ENCODE results near the gene CMYA5.

The CMYA5 gene

DNA sequence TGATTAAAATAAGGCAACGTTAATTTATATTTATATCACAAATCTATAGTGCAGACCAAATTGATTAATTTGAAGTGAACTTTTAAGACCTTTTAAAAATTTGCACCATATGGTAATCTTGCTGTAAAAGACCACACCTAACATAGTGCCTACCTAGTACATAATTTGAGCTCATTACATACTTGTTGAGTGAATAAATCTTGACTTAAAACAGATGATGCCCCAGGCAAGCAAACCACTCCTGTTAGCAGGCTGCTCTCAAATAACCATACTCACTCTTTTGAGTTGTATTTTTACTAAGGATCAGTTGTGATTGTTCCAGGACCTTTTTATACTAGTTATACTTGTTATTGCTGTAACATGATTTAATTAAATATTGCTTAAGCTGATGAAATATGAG lies 27.2 kb downstream of the CMYA5 start:
- no peaks in the 10 kb centered on the region for H3K9me2 ChIP-seq (replicated peaks; ENCODE audit: insufficient read depth, low read length)
- no peaks in the 10 kb centered on the region for H3K4me1 ChIP-seq (ENCODE audit: low read length)
- no peak overlapping the region for H2AFZ ChIP-seq (ENCODE audit: low read length)
- H3K27me3 ChIP-seq (replicated peaks; ENCODE audit: insufficient read depth, low read length) = no peaks in the 10 kb centered on the region
- H3K9ac ChIP-seq (ENCODE audit: low read length) = no peak overlapping the region
- H3K36me3 ChIP-seq (replicated peaks; ENCODE audit: insufficient read depth, low read length) = no peaks in the 10 kb centered on the region
- no peaks in the 10 kb centered on the region for H4K20me1 ChIP-seq (ENCODE audit: insufficient read depth, low read length)
- H3K9me3 ChIP-seq (replicated peaks; ENCODE audit: insufficient read depth, low read length) = no peaks in the 10 kb centered on the region
- TF ChIP-seq EZH2phosphoT487 (IDR thresholded peaks at IDR 0.05; ENCODE audit: low read length) = no peak
- no peak for TF ChIP-seq EZH2 (optimal IDR thresholded peaks at IDR 0.05; ENCODE audit: low read depth, low read length)
- TF ChIP-seq, protein P1, sequence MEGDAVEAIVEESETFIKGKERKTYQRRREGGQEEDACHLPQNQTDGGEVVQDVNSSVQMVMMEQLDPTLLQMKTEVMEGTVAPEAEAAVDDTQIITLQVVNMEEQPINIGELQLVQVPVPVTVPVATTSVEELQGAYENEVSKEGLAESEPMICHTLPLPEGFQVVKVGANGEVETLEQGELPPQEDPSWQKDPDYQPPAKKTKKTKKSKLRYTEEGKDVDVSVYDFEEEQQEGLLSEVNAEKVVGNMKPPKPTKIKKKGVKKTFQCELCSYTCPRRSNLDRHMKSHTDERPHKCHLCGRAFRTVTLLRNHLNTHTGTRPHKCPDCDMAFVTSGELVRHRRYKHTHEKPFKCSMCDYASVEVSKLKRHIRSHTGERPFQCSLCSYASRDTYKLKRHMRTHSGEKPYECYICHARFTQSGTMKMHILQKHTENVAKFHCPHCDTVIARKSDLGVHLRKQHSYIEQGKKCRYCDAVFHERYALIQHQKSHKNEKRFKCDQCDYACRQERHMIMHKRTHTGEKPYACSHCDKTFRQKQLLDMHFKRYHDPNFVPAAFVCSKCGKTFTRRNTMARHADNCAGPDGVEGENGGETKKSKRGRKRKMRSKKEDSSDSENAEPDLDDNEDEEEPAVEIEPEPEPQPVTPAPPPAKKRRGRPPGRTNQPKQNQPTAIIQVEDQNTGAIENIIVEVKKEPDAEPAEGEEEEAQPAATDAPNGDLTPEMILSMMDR (IDR thresholded peaks at IDR 0.05; ENCODE audit: low read length) = no peak
- H3K4me3 ChIP-seq (ENCODE audit: low read length) = no peak overlapping the region
- no peaks in the 10 kb centered on the region for H3K79me2 ChIP-seq (ENCODE audit: low read length)
- no peak overlapping the region for H3K4me2 ChIP-seq (ENCODE audit: low read depth, low read length)
- H3F3A ChIP-seq (ENCODE audit: insufficient read depth, low read length) = no peaks in the 10 kb centered on the region
- no peak for DNase-seq
- H3K27ac ChIP-seq (ENCODE audit: low read length) = no peak overlapping the region

DNA sequence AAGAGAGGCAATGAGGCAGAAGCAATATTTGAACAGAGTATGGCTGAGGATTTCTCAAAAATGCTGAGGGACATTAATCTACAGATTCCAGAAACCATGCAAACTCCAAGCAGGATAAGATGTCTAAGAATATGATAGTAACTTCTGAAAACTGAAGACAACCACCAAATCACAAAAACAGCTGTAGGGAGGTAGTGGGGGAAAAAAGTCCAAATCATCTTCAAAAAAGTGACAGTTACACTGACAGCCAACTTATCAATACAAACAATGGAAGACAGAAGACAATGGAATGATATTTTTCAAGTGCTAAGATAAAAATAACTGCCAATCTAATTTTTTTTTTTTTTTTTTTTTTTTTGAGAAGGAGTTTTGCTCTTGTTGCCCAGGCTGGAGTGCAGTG lies 30.5 kb downstream of the CMYA5 start:
- no peaks in the 10 kb centered on the region for H3K9me2 ChIP-seq (replicated peaks; ENCODE audit: insufficient read depth, low read length)
- no peak overlapping the region for H3K9ac ChIP-seq (ENCODE audit: low read length)
- no peaks in the 10 kb centered on the region for H3K9me3 ChIP-seq (replicated peaks; ENCODE audit: insufficient read depth, low read length)
- no peak overlapping the region for H3K27ac ChIP-seq (ENCODE audit: low read length)
- DNase-seq = no peak
- H3K4me2 ChIP-seq (ENCODE audit: low read depth, low read length) = no peak overlapping the region
- TF ChIP-seq EZH2phosphoT487 (IDR thresholded peaks at IDR 0.05; ENCODE audit: low read length) (no peak), EZH2 (optimal IDR thresholded peaks at IDR 0.05; ENCODE audit: low read depth, low read length) (no peak)
- TF ChIP-seq, protein P1 (IDR thresholded peaks at IDR 0.05; ENCODE audit: low read length) = no peak
- no peak overlapping the region for H3K4me3 ChIP-seq (ENCODE audit: low read length)
- no peaks in the 10 kb centered on the region for H3K79me2 ChIP-seq (ENCODE audit: low read length)
- no peaks in the 10 kb centered on the region for H3K4me1 ChIP-seq (ENCODE audit: low read length)
- no peak overlapping the region for H2AFZ ChIP-seq (ENCODE audit: low read length)
- H4K20me1 ChIP-seq (ENCODE audit: insufficient read depth, low read length) = no peaks in the 10 kb centered on the region
- no peaks in the 10 kb centered on the region for H3F3A ChIP-seq (ENCODE audit: insufficient read depth, low read length)
- H3K36me3 ChIP-seq (replicated peaks; ENCODE audit: insufficient read depth, low read length) = no peaks in the 10 kb centered on the region
- no peaks in the 10 kb centered on the region for H3K27me3 ChIP-seq (replicated peaks; ENCODE audit: insufficient read depth, low read length)

DNA sequence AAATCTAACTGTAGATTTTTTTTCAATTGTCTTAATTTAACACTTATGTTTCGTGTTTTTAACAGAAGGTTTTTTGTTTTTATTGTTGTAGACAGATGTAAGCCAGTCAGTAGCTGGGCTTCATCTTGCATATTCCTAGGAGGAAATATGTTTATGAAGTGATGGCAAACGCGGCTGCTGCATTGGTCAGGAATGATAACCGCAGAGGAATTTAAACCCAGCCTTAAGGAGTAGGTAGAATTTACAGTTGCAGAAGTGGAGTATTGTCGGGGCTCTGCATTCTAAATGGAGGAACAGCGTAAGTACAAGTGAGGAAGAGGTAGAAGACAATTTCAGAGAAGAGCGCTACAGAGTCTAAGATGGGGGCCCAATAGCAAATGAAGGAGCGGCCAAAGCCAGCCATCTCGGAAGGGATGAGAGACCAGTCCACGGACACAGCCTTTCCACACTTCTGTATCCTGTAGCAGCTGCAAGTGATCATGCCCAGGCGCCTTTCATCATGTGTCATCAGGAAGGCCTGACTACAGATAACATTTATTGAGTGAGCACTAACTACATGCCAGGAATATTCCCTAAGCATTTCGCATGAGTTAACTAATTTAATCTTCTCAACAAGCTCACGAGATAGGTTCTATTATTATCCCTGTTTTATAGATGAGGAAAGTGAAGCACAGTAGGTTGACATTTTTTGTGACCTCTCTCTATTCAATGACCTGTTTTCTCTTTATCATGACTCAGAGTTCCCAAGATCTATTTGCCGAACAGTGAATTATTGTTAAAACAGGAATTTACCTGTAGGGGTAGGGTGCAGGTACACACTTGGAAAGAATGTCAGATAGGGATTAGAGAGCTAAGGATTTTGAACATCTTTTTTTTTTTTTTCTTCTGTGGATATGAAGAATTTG lies 38.1 kb downstream of the CMYA5 start:
- no peak overlapping the region for H3K4me3 ChIP-seq (ENCODE audit: low read length)
- no peak overlapping the region for H3K9ac ChIP-seq (ENCODE audit: low read length)
- TF ChIP-seq EZH2 (optimal IDR thresholded peaks at IDR 0.05; ENCODE audit: low read depth, low read length) (no peak), EZH2phosphoT487 (IDR thresholded peaks at IDR 0.05; ENCODE audit: low read length) (no peak)
- TF ChIP-seq, protein P1 (IDR thresholded peaks at IDR 0.05; ENCODE audit: low read length) = no peak
- no peaks in the 10 kb centered on the region for H3K27me3 ChIP-seq (replicated peaks; ENCODE audit: insufficient read depth, low read length)
- no peaks in the 10 kb centered on the region for H3K79me2 ChIP-seq (ENCODE audit: low read length)
- no peak overlapping the region for H2AFZ ChIP-seq (ENCODE audit: low read length)
- no peaks in the 10 kb centered on the region for H3K36me3 ChIP-seq (replicated peaks; ENCODE audit: insufficient read depth, low read length)
- H3K4me2 ChIP-seq (ENCODE audit: low read depth, low read length) = no peak overlapping the region
- no peaks in the 10 kb centered on the region for H3K9me3 ChIP-seq (replicated peaks; ENCODE audit: insufficient read depth, low read length)
- no peaks in the 10 kb centered on the region for H3F3A ChIP-seq (ENCODE audit: insufficient read depth, low read length)
- H3K9me2 ChIP-seq (replicated peaks; ENCODE audit: insufficient read depth, low read length) = no peaks in the 10 kb centered on the region
- H4K20me1 ChIP-seq (ENCODE audit: insufficient read depth, low read length) = no peaks in the 10 kb centered on the region
- no peak overlapping the region for H3K27ac ChIP-seq (ENCODE audit: low read length)
- no peaks in the 10 kb centered on the region for H3K4me1 ChIP-seq (ENCODE audit: low read length)
- no peak for DNase-seq

Data from MM.1S (cell line).